ENCODE data around the gene GALNT2.

GRCh38 chr1:230226814-230227213 is 159.8 kb downstream of the GALNT2 start:
- TF ChIP-seq CTCF (IDR thresholded peaks at IDR 0.05; ENCODE audit: low read length) (no peak), EZH2phosphoT487 (IDR thresholded peaks at IDR 0.05; ENCODE audit: low read length) (no peak)

Measured in MM.1S (cell line).